GM23338 (cell line): ENCODE data around the gene CHN2.

Source experiments
- EZH2 ChIP-seq: fragments of 200-600 bp; sonication (generic); IDR thresholded peaks from one replicate; pipeline ENCODE4 v1.8.0; 2017; ENCODE audit warnings: antibody characterized with exemption, mild to moderate bottlenecking, low read depth; ENCODE audit not compliant: unreplicated experiment
- NANOG ChIP-seq: IDR thresholded peaks from 2 replicates; pipeline ENCODE4 v1.6.1; 2016; ENCODE audit warnings: antibody characterized with exemption, borderline replicate concordance
- TF ChIP-seq, protein P1 (sequence below), 2 experiments: fragments of 200-600 bp in 1 of 2; sonication (generic) in 1 of 2; conservative IDR thresholded peaks; 2 replicates each; pipeline versions ENCODE4 v1.5.1 to v1.6.1; 2016 to 2017; ENCODE audit warnings: antibody characterized with exemption in 2 of 2, low read depth in 2 of 2, mild to moderate bottlenecking in 2 of 2, moderate library complexity in 1 of 2
- TF ChIP-seq, protein P2 (sequence below): fragments of 250-450 bp; sonication (Bioruptor Pico); IDR thresholded peaks from 2 replicates; pipeline ENCODE4 v1.5.0; 2020; ENCODE audit warnings: mild to moderate bottlenecking, moderate library complexity

DNA sequence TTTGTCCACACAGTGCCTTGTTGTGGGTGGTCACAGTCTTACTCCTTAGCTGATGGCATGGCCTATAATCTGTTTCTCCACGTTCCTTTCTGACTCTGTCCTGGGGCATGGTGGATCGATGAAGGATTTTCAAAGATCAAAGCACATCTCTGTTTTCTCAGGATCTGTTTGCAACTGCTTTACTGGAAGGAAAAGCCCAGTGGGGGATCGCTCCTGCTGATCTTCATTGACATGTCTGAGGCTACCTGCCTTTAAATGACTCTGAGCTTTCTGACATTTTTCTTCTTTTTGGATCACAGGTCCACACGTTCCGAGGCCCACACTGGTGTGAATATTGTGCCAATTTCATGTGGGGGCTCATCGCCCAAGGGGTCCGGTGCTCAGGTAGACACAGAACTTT lies 301.1 kb downstream of the CHN2 start:
- TF ChIP-seq, protein P1, sequence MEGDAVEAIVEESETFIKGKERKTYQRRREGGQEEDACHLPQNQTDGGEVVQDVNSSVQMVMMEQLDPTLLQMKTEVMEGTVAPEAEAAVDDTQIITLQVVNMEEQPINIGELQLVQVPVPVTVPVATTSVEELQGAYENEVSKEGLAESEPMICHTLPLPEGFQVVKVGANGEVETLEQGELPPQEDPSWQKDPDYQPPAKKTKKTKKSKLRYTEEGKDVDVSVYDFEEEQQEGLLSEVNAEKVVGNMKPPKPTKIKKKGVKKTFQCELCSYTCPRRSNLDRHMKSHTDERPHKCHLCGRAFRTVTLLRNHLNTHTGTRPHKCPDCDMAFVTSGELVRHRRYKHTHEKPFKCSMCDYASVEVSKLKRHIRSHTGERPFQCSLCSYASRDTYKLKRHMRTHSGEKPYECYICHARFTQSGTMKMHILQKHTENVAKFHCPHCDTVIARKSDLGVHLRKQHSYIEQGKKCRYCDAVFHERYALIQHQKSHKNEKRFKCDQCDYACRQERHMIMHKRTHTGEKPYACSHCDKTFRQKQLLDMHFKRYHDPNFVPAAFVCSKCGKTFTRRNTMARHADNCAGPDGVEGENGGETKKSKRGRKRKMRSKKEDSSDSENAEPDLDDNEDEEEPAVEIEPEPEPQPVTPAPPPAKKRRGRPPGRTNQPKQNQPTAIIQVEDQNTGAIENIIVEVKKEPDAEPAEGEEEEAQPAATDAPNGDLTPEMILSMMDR (conservative IDR thresholded peaks at IDR 0.05; ENCODE audit: low read depth in 2 of 2) = no peak
- TF ChIP-seq, protein P2, sequence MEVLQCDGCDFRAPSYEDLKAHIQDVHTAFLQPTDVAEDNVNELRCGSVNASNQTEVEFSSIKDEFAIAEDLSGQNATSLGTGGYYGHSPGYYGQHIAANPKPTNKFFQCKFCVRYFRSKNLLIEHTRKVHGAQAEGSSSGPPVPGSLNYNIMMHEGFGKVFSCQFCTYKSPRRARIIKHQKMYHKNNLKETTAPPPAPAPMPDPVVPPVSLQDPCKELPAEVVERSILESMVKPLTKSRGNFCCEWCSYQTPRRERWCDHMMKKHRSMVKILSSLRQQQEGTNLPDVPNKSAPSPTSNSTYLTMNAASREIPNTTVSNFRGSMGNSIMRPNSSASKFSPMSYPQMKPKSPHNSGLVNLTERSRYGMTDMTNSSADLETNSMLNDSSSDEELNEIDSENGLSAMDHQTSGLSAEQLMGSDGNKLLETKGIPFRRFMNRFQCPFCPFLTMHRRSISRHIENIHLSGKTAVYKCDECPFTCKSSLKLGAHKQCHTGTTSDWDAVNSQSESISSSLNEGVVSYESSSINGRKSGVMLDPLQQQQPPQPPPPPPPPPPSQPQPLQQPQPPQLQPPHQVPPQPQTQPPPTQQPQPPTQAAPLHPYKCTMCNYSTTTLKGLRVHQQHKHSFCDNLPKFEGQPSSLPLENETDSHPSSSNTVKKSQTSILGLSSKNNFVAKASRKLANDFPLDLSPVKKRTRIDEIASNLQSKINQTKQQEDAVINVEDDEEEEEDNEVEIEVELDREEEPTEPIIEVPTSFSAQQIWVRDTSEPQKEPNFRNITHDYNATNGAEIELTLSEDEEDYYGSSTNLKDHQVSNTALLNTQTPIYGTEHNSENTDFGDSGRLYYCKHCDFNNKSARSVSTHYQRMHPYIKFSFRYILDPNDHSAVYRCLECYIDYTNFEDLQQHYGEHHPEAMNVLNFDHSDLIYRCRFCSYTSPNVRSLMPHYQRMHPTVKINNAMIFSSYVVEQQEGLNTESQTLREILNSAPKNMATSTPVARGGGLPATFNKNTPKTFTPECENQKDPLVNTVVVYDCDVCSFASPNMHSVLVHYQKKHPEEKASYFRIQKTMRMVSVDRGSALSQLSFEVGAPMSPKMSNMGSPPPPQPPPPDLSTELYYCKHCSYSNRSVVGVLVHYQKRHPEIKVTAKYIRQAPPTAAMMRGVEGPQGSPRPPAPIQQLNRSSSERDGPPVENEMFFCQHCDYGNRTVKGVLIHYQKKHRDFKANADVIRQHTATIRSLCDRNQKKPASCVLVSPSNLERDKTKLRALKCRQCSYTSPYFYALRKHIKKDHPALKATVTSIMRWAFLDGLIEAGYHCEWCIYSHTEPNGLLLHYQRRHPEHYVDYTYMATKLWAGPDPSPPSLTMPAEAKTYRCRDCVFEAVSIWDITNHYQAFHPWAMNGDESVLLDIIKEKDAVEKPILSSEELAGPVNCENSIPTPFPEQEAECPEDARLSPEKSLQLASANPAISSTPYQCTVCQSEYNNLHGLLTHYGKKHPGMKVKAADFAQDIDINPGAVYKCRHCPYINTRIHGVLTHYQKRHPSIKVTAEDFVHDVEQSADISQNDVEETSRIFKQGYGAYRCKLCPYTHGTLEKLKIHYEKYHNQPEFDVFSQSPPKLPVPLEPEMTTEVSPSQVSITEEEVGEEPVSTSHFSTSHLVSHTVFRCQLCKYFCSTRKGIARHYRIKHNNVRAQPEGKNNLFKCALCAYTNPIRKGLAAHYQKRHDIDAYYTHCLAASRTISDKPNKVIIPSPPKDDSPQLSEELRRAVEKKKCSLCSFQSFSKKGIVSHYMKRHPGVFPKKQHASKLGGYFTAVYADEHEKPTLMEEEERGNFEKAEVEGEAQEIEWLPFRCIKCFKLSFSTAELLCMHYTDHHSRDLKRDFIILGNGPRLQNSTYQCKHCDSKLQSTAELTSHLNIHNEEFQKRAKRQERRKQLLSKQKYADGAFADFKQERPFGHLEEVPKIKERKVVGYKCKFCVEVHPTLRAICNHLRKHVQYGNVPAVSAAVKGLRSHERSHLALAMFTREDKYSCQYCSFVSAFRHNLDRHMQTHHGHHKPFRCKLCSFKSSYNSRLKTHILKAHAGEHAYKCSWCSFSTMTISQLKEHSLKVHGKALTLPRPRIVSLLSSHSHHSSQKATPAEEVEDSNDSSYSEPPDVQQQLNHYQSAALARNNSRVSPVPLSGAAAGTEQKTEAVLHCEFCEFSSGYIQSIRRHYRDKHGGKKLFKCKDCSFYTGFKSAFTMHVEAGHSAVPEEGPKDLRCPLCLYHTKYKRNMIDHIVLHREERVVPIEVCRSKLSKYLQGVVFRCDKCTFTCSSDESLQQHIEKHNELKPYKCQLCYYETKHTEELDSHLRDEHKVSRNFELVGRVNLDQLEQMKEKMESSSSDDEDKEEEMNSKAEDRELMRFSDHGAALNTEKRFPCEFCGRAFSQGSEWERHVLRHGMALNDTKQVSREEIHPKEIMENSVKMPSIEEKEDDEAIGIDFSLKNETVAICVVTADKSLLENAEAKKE (CRISPR knock-in tag) = no peak
- no peak for TF ChIP-seq NANOG
- TF ChIP-seq EZH2 = no peak
